Measurements from ENCODE around the gene TMPRSS9. TPM values are rescaled to one million over a fixed set of nuclear protein-coding genes. Genes with fewer than 3 reads are reported as not detected.
A peak's percentile ranks its signal among the peaks of the same experiment; 100 is the strongest.
"Not testable (repeated sequence)": the region's sequence is repeated elsewhere in the genome, so short reads cannot be mapped to it uniquely, and the experiment has no call there.

The TMPRSS9 gene
- total and polyA plus RNA-seq, 2 donors from 2014 or later: not detected

DNA sequence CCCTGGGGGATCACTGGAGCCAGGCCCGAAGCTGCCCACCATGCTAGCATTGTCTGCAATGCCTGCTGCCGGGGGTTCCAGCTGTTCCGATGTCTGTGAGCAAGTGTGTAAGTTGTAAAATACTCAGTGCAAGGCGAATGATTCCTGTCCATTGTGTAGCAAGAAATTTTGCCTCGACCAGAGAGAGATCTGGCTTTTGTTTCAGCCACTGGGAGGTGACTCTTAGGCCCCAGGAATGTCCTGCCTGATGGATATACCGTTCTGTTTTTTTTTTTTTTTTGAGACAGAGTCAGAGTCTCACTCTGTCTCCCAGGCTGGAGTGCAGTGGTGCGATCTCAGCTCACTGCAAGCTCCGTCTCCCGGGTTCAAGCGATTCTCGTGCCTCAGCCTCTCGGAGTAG, 108.5 kb downstream of the TMPRSS9 start:
- Histone ChIP-seq H3K36me3 (ENCODE audit: control insufficient read depth in 2 of 3, insufficient read depth in 3 of 3, low read length in 3 of 3) (no peaks in the 10 kb centered on the region), H3K4me3 (ENCODE audit: low read length in 3 of 3) (no peak overlapping the region), H3K27ac (ENCODE audit: low read depth in 2 of 2, low read length in 2 of 2) (no peak overlapping the region), H3K27me3 (ENCODE audit: control insufficient read depth, insufficient read depth, low read length) (no peaks in the 10 kb centered on the region), H3K9ac (ENCODE audit: low read length in 3 of 3) (no peak overlapping the region), H3K9me3 (ENCODE audit: control insufficient read depth in 2 of 3, insufficient read depth in 1 of 3, low read length in 3 of 3) (no peaks in the 10 kb centered on the region), H3K4me1 (ENCODE audit: control insufficient read depth in 2 of 3, insufficient read depth in 2 of 3, low read depth in 1 of 3, low read length in 3 of 3) (no peaks in the 10 kb centered on the region)
- FAIRE-seq: no peak
- TF ChIP-seq, protein P1, sequence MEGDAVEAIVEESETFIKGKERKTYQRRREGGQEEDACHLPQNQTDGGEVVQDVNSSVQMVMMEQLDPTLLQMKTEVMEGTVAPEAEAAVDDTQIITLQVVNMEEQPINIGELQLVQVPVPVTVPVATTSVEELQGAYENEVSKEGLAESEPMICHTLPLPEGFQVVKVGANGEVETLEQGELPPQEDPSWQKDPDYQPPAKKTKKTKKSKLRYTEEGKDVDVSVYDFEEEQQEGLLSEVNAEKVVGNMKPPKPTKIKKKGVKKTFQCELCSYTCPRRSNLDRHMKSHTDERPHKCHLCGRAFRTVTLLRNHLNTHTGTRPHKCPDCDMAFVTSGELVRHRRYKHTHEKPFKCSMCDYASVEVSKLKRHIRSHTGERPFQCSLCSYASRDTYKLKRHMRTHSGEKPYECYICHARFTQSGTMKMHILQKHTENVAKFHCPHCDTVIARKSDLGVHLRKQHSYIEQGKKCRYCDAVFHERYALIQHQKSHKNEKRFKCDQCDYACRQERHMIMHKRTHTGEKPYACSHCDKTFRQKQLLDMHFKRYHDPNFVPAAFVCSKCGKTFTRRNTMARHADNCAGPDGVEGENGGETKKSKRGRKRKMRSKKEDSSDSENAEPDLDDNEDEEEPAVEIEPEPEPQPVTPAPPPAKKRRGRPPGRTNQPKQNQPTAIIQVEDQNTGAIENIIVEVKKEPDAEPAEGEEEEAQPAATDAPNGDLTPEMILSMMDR (IDR thresholded peaks at IDR 0.05; ENCODE audit: borderline replicate concordance, extremely low read depth, insufficient read depth): no peak
- intact Hi-C loops (cut with DNase I): no loop called here
- no peak for DNase-seq

DNA sequence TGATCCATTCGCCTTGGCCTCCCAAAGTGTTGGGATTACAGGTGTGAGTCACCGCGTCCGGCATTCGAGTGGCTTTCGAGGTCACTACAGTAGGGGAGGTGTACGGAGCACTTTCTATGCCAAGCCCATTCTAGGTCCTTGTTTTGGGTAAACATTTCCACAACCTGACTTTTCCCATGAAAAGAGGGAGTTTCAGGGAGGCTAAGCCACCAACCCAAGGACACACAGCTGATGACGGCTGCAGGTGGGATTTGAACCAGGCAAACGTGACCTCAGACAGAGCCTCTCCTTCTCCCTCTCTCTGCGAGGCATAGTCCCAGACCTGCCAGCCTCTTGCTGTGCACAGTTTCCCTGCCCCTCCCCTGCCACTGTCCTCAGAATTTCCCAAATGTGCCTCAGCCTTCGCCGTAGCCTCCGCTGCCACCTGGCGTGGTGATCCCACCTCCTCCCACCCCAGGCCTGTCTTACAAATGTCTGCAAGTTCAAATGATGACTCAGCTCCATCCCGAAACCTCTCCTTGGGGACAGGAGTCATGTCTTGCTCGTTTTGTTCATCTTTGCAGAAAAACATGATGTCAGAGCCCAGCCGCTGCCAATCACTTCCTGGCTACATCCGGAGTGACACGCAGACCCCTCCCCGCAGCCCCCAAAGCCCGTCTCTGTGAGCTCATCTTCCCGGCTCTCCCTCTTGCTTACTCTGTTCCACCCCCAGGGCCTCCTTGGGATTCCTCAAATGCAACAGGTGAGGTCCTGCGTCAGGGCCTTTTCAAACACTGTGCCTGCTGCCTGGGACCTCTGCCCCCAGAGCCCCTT, 109.2 kb downstream of the TMPRSS9 start:
- Histone ChIP-seq H3K4me1 (ENCODE audit: control insufficient read depth in 2 of 3, insufficient read depth in 2 of 3, low read depth in 1 of 3, low read length in 3 of 3) (no peaks in the 10 kb centered on the region), H3K9ac (ENCODE audit: low read length in 3 of 3) (no peak overlapping the region), H3K4me3 (ENCODE audit: low read length in 3 of 3) (no peak overlapping the region), H3K36me3 (ENCODE audit: control insufficient read depth in 2 of 3, insufficient read depth in 3 of 3, low read length in 3 of 3) (no peaks in the 10 kb centered on the region), H3K27ac (ENCODE audit: low read depth in 2 of 2, low read length in 2 of 2) (no peak overlapping the region), H3K27me3 (ENCODE audit: control insufficient read depth, insufficient read depth, low read length) (no peaks in the 10 kb centered on the region), H3K9me3 (ENCODE audit: control insufficient read depth in 2 of 3, insufficient read depth in 1 of 3, low read length in 3 of 3) (no peaks in the 10 kb centered on the region)
- FAIRE-seq (no peak), DNase-seq (peak in 2 of 5 donors; percentile 25 to 40)
- TF ChIP-seq, protein P1 (IDR thresholded peaks at IDR 0.05; ENCODE audit: borderline replicate concordance, extremely low read depth, insufficient read depth): no peak
- intact Hi-C loops (cut with DNase I): no loop called here

- H3K9ac ChIP-seq (ENCODE audit: low read length in 3 of 3); H3K9me3 ChIP-seq (ENCODE audit: control insufficient read depth in 2 of 3, insufficient read depth in 1 of 3, low read length in 3 of 3); DNase-seq; FAIRE-seq; H3K27ac ChIP-seq (ENCODE audit: low read depth in 2 of 2, low read length in 2 of 2); H3K4me3 ChIP-seq (ENCODE audit: low read length in 3 of 3); H3K36me3 ChIP-seq (ENCODE audit: control insufficient read depth in 2 of 3, insufficient read depth in 3 of 3, low read length in 3 of 3); H3K4me1 ChIP-seq (ENCODE audit: control insufficient read depth in 2 of 3, insufficient read depth in 2 of 3, low read depth in 1 of 3, low read length in 3 of 3); H3K27me3 ChIP-seq (ENCODE audit: control insufficient read depth, insufficient read depth, low read length): not testable (repeated sequence)
- intact Hi-C loops (cut with DNase I): loop anchor here (5.0 kb wide), 1 partner anchor 142 kb away; no protein-coding TSS in a partner anchor
Observed at GRCh38 chr19:2469915-2470200, 109.8 kb downstream of the TMPRSS9 start.

DNA sequence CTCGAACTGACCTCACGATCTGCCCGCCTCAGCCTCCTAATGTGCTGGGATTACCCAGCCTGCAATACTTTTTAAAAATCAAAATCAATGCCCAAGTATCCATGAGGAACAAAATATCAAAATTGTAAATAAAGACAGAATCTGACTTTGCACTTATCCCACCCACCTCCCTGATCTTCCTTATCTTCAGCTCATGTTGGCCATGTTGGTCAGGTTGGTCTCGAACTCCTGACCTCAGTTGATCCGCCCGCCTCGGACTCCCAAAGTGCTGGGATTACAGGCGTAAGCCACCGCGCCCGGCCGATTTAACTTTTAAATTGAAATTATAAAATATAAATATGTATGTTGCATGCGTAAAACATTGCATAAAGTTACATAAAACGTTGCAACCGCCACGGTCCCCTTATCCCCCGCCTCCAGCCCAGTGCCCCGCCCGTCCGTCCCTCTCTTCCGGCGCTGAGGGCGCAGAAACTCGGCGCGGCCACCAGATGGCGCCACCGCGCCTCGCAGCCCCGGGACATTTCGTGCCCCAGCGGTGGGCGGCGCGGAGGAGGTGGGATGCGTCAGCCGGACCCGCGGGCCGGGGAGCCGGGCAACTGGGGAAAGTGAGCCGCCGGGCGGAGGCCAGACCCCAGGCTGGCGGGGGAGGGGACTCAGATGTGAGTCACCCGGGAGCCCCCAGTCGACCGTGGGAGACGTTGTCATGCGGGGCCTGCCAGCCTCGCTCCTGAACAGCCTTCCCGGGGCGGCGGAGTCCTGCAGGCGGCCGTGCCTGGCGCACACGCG, 114.4 kb downstream of the TMPRSS9 start:
- Histone ChIP-seq H3K4me3 (ENCODE audit: low read length in 3 of 3) (peak overlapping the region in 2 of 3 donors; percentile 31 to 60), H3K27me3 (ENCODE audit: control insufficient read depth, insufficient read depth, low read length) (no peaks in the 10 kb centered on the region), H3K4me1 (ENCODE audit: control insufficient read depth in 2 of 3, insufficient read depth in 2 of 3, low read depth in 1 of 3, low read length in 3 of 3) (peaks cover 0 to 13% (median 0%) of the 10 kb centered on the region in 3 donors), H3K9ac (ENCODE audit: low read length in 3 of 3) (peak overlapping the region in 2 of 3 donors; percentile 4 to 81), H3K9me3 (ENCODE audit: control insufficient read depth in 2 of 3, insufficient read depth in 1 of 3, low read length in 3 of 3) (no peaks in the 10 kb centered on the region), H3K36me3 (ENCODE audit: control insufficient read depth in 2 of 3, insufficient read depth in 3 of 3, low read length in 3 of 3) (peaks cover 0 to 9% (median 4%) of the 10 kb centered on the region in 3 donors), H3K27ac (ENCODE audit: low read depth in 2 of 2, low read length in 2 of 2) (peak overlapping the region; percentile 93 to 95)
- TF ChIP-seq, protein P1 (IDR thresholded peaks at IDR 0.05; ENCODE audit: borderline replicate concordance, extremely low read depth, insufficient read depth): peak; percentile 97
- DNase-seq: peak; percentile 89 to 96 (median 93)
- FAIRE-seq: no peak
- intact Hi-C loops (cut with DNase I): loop anchor here (5.0 kb wide), 1 partner anchor 138 kb away; no protein-coding TSS in a partner anchor
